Measurements from ENCODE around the gene ITFG1.

ITFG1 gene

GRCh38 chr16:47460711-47461597 lies at the start of gene ITFG1, which contains the start of gene PHKB:
ITFG1 (minus strand) TSS chr16:47461063; CDS start chr16:47461045, 18 bp downstream.
PHKB (plus strand) TSS chr16:47461331; CDS start chr16:47461351, 20 bp downstream.
- DNase-seq = peak; percentile 70 to 94 (median 90)

DNA sequence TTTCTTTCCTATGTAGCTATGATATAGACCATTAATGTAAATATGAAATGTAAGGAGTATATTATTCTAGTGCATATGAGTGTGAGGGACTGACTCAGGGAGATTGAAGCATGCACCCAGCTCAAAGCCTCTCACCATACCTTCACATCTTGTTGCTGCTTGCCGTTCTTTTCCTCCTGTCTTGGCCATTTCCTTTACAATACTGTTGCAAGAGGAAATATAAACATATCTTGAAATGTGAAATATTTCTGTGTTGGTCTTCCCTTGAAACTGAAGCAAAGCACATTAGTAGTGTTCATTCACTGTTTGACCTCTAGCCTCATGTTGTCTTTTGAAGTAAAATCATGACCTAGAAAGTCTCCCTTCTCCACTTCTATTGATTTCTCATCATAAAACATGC lies 46.8 kb upstream of the ITFG1 start:
- peak in 1 of 3 experiments; percentile 19 for DNase-seq

DNA sequence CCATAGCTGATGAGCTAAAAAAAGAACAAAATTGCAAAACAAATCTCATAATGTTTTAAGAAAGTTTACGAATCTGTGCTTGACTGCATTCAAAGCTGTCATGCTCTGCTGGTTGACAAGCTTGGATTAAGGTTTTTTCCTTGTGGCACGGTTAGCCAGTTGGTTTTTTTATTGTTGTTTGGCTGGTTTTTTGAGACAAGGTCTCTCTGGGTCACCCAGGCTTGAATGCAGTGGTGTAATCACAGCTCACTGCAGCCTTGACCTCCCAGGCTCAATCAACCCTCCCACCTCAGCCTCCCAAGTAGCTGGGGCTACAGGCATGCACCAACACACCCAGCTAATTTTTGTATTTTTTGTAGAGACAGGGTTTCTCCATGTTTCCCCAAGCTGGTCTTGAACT lies 45.9 kb upstream of the ITFG1 start:
- no peak for DNase-seq

DNA sequence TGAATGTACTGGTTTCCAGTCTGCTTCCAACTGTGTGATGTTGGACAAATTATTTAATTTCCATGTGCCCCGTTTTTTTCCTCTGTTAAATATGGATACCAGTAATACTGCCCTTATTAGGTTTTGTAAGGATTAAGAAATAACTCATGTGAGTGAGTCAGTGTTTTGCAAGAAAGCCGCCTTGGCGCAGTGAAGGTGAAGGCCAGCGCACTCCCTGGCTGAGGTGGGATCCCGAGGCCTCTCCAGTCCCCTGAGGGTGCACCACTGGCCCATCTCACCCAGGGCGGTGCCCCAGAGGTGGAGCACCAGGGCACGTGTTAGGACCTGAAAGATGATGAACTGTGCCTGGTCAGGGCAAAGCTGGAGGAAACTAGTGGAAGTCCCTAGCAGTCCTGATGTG lies 43.7 kb upstream of the ITFG1 start:
- DNase-seq = no peak

DNA sequence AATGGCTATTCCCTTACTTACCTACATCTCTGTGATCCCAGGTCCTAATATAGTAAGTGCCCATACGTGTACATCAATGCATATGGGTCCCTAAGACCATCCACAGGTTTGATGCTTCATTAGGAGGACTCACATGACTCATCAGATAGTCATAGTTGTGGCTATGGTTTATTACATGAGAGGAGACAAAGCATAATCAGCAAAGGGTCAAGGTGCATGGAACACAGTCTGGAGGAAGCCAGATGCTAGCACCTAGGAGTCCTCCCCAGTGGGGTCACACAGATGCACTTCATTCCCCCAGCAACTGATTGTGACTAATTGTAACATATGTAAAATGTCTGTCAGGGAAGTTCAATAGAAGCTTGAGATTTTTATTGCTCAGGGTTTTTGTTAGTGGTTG lies 43.1 kb upstream of the ITFG1 start:
- no peak for DNase-seq

DNA sequence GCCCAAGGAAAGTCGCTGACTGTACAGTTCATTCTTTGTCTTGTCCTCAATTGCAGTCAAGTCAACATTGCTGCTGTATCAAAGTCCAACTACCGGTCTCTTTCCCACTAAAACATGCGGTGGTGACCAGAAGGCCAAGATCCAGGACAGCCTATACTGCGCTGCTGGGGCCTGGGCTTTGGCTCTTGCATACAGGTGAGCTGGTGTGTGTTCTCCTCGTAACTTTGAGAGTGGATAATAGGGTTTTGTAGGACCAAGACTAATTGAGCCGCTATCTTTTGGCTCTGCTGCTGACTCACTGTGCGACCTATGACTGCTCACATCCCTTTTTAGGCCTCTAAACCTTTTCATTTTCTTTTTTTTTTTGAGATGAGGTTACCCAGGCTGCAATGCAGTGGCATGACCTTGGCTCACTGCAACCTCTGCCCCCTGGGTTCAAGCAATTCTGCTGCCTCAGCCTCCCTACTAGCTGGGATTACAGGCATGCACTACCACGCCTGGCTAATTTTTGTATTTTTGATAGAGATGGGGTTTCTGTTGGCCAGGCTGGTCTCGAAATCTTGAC lies 38.9 kb upstream of the ITFG1 start:
- DNase-seq = no peak

DNA sequence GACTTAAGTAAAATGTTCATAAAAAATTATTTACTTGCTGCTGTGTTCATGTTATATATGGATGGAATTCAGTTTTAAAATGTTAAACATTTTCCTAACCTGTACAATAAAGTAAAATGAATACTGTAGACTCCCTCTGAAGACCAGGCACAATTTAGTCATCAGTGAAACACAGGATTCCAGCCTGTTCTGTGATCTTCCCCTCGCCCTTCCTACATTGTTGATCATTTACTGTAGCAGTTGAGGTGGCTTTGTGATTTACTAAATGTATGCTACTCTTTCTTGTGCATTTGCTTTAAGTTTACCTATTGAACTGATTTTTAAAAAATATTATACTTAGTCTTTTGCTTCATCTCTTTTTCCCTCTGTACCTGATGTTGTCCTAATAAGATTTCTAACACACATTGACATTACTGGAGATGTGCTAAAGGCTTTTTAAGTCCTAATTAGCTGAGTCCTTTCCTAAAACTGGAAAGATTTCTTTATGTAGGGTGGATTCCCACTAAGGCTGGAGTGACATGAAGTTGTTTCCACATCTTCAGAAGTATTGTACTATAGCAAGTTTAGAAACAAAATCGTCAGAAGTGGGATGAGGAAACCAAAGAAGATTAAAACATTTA lies 38.3 kb upstream of the ITFG1 start:
- DNase-seq = no peak

DNA sequence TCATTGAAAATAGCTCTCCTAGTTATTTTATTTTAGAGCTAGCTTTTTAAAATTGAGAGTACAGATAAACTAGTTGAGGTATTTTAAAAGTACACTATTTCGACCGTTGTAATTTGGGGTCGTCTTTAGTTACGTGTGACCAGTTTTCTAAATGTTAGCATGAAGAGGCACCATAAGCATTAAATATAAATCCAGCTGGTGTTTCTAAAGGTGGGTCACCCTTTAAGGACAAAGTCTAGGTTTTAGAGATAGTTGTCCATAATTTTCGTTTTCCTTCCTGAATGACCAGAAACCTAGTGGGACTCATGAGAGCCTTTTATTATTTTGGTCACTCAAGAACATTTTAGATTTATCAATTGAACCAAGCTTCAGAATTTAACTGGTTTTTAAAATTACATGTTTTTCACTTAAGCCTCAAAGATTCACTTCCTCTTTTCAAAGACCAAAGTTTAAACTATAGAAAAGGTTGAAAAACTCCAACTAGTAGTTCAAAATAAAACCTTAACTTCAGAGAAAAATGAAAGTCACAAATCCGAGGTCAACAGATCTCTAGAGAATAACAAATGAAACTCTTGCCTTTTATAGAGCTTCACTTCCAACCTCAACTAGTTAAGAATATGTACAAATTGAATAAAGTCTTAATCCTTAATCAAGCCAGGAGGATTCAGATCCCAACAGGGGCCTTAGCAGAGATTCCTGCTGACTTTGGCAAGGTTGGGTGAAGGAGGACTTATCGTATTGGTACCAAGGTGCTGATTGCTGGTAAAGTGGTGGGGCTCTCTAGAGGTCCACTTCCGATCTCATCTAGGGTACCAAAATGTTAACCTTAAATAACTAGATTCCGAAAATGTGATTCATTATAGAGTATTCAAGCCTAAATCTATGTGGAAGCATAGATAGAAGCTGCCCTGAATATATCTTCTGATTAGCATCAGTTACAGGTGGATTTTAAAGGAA lies 32.8 kb upstream of the ITFG1 start:
- DNase-seq = no peak

DNA sequence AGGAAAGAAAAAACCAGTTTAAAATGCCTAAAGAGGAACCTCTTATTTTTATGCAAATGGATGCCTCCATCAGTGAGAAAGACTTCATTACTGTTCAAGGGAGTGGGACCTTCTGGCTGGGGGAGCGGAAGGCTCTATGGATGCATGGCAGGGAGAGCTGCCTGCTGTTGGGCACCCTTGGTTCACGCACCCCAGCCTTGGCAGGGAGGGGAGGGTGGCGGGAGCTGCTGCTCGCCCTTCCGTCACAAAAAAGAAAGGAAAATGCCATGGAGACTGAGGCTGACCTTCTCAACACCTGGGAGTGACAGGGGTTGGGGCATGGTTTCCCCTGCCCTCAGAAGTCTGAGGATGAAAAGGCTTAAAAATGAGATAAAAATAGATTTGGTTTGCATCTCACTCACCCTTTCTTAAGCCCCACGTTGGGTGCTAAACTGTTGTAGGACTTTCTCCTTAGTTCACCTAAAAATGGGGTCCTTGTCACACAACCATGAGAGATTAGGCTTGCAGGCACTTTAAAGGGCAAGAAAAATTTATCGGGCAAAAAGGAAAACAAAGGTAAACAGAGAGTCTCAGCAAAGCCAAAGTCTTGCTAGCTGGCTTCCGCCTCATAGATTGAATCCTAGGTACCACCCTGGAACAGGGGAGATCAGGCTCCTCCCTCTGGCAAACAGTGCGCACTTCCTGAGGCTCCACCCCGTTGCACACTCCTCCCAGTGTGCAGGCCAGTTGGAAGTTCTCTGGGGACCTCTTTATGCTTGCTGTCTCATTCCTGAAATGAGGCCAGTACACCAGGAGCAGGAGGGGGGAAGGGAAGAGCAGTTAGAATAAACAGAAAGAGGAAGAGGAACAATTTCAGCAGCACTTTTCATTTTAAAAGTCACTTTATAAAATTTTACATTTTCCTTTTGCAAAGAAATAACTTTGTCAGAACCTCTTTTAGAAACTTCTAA lies 31.8 kb upstream of the ITFG1 start:
- DNase-seq = no peak

DNA sequence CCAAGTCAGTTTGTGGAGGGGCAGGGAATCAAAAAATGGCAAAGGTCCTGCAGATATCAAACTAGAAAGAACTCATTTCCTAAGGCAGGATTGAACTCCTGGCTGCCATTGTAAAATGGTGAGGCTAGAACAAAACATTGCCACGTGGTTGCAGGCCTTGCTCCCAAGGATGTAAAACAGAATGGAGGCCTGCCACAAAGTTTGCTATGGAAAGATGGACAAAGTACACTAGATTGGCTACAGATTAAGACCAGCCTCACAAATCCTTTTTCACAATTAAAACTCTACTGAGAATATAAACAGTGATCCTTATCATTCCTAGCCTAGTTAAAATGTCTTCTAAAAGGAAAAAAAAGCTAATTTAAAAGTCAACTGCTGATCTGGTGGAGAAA lies 31.2 kb upstream of the ITFG1 start:
- DNase-seq = no peak

GRCh38 chr16:47490471-47490870 lies 29.6 kb upstream of the ITFG1 start:
- DNase-seq = no peak

DNA sequence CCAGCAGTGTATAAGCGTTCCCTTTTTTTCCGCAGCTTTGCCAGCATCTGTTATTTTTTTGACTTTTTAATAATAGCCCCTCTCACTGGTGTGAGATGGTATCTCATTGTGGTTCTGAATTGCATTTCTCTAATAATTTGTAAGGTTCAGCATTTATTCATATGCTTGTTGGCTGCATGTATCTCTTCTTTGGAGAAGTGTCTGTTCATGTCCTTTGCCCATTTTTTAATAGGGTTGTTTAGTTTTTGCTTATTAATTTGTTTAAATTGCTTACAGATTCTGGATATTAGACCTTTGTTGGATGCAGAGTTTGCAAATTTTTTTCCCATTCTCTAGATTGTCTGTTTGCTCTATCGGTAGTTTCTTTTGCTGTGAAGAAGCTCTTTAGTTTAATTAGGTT lies 27.2 kb upstream of the ITFG1 start:
- DNase-seq = no peak

GRCh38 chr16:47486856-47487255 lies 26.0 kb upstream of the ITFG1 start:
- no peak for DNase-seq

DNA sequence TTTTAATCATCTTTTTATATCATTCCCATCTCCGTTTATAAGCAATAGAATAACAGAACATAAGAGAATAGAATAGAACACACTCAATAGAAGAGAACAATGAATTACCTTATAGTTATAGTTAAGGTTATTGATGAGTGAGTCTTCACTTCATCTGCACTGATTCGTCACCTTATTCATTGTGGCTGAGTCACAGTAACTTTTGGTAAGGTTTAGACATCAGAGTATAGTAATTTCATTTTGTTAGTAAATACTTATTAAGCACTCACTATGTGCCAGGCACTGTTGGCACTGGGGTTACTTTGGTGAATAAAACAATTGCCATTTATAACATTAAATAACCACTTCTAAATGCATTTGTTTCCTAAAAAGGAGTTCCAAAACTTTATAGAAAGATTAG lies 22.8 kb upstream of the ITFG1 start:
- DNase-seq = no peak

DNA sequence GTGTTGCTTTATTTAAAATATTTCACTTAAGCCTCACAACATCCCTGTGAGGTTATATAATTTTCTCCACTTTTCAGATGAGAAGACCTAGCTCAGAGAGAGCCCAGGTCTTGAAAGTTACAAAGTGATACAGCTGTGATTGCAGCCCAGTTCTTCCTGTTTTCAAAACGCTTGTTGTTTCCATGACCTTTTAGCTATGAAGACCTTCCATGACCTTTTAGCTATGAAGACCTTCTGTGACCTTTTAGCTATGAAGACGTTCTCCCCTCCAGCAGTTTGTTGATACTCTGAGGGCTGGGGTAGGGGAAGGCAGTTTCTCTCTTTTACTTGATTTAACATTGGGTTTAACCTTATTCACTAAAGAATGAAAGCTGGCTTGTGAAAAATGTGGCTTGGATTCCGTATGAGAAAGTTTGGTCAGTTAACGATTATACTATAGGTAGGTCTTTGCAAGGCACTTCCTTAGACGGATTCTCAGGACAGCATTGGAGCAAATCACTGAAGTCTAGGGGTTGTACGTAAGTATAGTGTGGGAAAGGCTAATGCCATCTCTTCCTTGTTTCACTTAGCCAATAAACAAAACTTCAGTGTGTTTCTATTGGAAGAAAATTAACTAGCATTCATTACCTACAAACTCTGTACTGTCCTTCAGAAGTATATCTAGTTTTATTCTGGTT lies 21.0 kb upstream of the ITFG1 start:
- DNase-seq = no peak

DNA sequence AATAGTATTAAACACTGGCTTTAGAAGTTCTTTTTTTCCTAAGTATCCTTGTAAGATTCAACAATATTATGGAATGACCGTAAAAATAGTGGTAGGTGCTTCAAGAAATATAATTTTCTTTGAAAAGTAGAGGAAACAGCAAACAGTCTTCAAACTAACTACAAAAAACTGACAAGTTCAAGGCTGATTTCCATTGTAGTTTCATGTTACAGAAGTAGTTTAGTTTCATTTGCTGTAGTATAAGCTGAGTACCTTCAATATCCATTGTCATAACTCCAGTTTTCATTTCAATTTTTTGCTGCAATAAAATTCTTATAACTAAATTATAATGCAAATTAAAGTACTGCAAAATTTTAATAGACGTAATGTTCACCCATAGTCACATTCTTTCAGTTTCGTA lies 19.5 kb upstream of the ITFG1 start:
- no peak for DNase-seq

GRCh38 chr16:47477679-47478078 lies 16.8 kb upstream of the ITFG1 start:
- no peak for DNase-seq

- no peak for DNase-seq
These were observed 15.9 kb upstream of the ITFG1 start for GRCh38 chr16:47476654-47477345.

GRCh38 chr16:47475786-47476185 lies 14.9 kb upstream of the ITFG1 start:
- no peak for DNase-seq

GRCh38 chr16:47473792-47474191 lies 12.9 kb upstream of the ITFG1 start:
- DNase-seq = no peak
